HG03442 (cell line): ENCODE results near the gene DYNLT1.

ENCODE experiments used
- ATAC-seq: cut with Tn5 transposase; IDR thresholded peaks from one replicate; pipeline ENCODE4 v1.9.1; 2021; ENCODE audit warnings: mild to moderate bottlenecking, moderate library complexity; ENCODE audit not compliant: unreplicated experiment

DYNLT1 gene

GRCh38 chr6:158604048-158604406, 40.5 kb downstream of the DYNLT1 start:
- ATAC-seq = no peak

GRCh38 chr6:158603261-158604047, 41.1 kb downstream of the DYNLT1 start:
- no peak for ATAC-seq

DNA sequence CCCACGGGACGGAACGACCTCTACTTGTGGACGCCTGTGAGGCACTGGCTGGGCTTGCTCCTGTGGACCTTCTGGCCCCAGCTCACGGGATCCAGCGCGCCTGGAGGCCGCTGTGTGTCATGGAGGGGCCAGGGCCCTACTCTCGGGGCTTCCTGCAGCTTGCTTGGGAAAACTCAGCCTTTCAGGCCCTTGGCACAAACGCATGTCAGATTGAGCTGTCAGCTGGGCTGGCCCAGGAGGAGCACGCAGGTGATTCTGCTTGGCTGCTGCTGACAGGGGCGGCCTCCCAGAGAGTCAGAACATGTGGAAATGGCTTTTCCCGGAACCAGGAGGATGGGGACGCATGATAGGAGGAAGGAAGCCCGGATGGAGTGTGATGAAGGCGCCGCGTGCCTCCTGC, 44.9 kb downstream of the DYNLT1 start:
- ATAC-seq = no peak

DNA sequence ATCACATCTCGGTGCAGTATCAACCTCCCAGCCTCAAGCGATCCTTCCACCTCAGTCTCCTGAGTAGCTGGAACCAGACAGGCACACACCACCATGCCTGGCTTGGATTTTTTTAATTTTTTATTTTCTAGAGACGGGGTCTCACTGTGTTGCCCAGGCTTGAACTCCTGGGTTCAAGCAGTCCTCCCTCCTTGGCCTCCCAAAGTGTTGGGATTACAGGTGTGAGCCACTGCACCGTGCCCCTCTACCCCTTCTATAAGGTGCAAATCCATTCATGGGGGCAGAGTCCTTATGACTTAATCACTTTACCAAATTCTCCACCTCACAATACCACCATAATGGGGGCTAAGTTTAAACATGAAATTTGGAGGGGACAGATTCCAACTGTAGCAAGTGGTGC, 47.0 kb downstream of the DYNLT1 start:
- ATAC-seq = no peak

DNA sequence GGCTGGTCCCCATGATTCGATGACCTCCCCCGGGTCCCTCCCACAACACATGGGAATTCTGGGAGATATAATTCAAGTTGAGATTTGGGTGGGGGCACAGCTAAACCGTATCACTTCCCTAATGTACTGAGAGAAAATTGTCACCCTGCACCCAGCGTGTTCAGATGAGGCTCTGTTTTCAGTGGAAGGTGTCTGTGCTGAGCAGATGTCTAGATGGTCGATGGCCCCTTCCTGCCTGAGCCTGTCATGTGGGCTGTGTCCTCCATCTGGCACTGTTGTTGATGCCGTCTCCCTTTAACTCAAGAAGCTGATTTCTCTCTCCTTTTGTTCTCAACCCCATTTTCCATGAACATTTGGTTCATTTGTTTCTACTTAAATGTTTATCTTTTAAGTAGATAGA, 47.7 kb downstream of the DYNLT1 start:
- ATAC-seq = no peak

DNA sequence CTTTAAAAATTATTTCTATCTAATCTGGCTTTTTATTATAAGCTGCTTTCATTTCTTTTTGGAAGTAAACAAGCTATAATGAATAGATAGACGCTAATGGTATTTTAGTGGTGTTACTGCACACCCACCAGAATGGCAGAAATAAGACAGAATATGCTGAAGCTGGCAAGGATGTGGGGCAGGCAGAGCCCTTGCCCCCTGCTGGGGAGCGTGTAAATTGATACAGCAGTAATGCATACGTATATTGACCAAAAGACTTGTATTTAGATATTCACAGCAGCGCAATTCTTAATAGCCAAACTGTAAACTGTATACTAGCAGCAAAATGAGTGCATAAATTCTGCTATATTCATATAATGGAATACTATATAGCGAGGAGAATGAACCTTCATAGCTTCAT, 49.3 kb downstream of the DYNLT1 start:
- ATAC-seq = no peak

DNA sequence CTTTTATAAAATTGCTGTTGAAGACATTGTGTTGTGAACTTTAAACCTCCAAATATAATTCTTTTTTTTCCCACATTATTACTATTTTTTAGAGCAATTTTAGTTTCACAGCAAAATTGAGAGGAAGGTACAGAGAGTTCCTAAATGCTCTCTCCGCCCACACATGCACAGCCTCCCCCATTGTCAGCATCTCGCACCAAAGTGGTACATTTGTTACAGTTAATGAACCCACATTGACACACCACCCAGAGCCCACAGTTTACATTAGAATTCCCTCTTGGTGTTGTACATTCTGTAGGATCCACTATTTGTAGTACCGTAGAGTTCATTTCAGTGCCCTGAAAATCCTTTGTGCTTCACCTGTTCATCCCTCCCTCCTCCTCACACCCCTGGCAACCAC, 50.9 kb downstream of the DYNLT1 start:
- no peak for ATAC-seq

DNA sequence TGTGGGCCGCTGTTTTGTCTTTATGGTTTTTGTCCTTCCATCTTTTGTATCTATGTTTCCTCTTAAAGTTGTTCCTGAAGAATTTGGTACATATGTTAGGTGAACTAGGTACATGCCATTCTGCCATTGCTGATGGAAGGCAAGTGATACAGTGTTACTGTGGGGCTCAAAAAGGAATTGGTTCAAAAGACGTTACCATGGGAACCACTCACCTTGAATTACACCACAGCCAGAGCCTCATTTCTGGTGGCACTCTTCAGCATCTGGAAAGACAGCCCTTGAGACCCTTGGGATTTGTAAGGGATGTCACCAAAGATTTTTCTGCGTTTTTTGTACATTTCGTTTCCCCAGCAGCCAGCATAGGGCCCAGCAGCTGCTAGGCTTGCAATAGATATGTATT, 52.7 kb downstream of the DYNLT1 start:
- no peak for ATAC-seq

GRCh38 chr6:158591134-158591809, 53.3 kb downstream of the DYNLT1 start:
- no peak for ATAC-seq

DNA sequence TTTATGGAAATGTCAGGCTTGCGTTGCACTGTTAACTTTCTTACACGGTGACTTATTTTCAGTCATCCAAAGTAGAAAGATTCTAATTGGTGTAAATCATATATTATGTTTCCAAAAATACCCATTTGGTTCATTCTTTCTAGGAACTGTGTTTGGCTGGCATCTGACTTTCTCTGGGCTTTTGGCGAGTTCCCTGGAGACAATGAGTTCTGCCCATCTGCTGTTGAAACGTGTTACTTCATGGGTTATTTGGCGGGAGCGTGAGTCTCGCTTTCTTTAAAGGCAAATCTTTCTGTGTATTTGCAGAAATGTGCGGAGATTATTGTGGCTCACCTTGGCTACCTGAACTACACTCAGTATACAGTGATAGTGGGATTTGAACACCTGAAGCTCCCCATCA, 55.2 kb downstream of the DYNLT1 start:
- no peak for ATAC-seq

DNA sequence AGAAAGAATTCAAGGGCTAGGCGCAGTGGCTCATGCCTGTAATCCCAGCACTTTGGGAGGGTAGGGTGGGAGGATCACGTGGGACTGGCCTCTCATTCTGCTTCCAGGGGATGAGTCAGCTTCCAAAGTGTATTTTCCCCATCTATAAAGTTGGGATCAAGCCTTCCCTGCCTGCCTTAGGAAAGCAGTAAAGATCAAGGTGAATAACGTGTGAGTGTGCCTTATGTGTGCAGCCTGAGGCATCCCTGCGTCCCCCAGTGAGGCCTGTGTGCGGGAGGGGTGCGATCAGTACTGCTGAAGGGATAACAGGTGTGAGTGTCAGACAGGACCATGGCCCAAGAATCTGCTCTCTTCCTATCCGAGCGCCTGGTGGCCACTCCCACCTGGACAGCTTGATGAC, 57.9 kb downstream of the DYNLT1 start:
- ATAC-seq = no peak
